Measurements from ENCODE around the gene CACNA1A.
"Not testable (repeated sequence)": the region's sequence is repeated elsewhere in the genome, so short reads cannot be mapped to it uniquely, and the experiment has no call there.

- TF ChIP-seq CTCF (conservative IDR thresholded peaks at IDR 0.05; ENCODE audit: low read length); EZH2phosphoT487 (IDR thresholded peaks at IDR 0.05; ENCODE audit: borderline replicate concordance, low read depth, low read length): not testable (repeated sequence)
Measured at GRCh38 chr19:13184926-13185325, 321.4 kb downstream of the CACNA1A start.
